ENCODE measurements around the gene EIF4E1B.
A peak's percentile ranks its signal among the peaks of the same experiment; 100 is the strongest.
"Not testable (repeated sequence)": the region's sequence is repeated elsewhere in the genome, so short reads cannot be mapped to it uniquely, and the experiment has no call there.

The EIF4E1B gene

DNA sequence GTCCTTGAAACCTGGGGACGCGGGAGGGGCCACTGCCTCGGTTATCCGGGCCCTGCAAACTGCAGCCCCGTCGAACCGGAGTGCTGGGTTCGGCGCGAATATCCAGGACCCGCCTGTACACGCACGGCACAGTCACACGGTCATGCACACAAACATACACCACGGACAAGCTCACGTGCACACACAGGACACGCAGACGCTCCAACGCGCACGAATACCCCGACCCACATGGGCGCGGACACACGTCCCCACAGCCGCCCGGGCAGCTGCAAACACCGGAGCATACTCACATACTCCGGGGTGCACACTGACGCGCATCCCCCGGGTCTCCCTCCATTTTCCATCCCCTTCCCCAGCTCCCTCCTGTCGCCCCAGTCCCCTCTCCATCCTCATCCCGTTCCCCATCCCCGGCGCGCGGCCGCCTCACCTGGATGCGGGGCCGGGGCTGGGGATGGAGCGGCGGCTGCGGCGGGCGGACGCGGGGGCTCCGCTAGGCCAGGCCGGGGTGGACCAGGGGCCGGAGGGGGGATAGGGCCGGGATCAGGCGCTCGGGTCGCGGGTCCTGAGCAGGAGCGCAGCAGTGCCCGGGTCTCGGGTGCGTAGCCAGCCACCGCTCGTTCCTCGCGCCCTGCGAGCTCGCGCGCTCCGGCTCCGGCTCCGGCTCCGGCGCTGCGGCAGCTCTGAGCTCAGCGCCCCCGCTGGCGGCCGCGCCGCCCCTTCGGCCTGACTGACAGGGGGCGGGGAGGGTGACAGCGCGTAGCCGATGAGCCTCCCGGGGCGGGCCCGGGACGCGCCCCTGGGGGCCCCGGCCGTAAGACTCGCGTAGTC lies at the start of gene EIF4E1B, which contains the start of gene SNCB:
Gene EIF4E1B (plus strand): TSS at position 823 of the 828 bp plus-strand sequence. CDS start 12,113 bp downstream, outside the sequence.
Gene SNCB (minus strand): TSS at position 682 of the 828 bp plus-strand sequence. CDS start 880 bp downstream, outside the sequence.
- no peak for DNase-seq

- no peak for DNase-seq
These were observed 49.1 kb upstream of the EIF4E1B start for GRCh38 chr5:176581361-176581760.

- no peak for DNase-seq
These were observed 47.4 kb upstream of the EIF4E1B start for GRCh38 chr5:176583076-176583475.

- no peak for DNase-seq
These were observed 43.1 kb upstream of the EIF4E1B start for GRCh38 chr5:176587398-176587797.

- no peak for DNase-seq
These were observed 42.2 kb upstream of the EIF4E1B start for GRCh38 chr5:176588297-176588696.

GRCh38 chr5:176589039-176589769 lies 41.3 kb upstream of the EIF4E1B start:
- no peak for DNase-seq

DNA sequence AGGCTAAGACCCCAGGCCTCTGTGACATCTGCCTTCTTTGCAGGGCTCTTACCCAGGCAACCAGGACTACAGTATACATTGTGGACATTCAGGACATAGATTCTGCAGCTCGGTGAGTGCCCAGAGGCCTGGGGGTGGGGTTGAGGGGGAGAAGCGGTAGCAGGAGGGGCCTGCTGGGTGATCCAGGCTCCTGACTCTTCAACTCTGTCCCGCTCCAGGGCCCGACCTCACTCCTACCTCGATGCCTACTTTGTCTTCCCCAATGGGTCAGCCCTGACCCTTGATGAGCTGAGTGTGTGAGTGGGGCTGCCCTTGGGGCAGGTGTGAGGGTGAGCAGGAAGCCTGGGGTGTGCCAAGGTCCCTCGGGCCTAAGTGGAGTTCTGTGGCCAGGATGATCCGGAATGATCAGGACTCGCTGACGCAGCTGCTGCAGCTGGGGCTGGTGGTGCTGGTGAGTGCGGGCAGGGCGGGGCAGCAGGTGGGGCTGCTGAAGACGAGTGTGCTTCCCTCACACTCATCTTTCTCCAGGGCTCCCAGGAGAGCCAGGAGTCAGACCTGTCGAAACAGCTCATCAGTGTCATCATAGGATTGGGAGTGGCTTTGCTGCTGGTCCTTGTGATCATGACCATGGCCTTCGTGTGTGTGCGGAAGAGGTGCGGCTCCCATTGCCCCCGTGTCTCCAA lies 40.3 kb upstream of the EIF4E1B start:
- DNase-seq = no peak

DNA sequence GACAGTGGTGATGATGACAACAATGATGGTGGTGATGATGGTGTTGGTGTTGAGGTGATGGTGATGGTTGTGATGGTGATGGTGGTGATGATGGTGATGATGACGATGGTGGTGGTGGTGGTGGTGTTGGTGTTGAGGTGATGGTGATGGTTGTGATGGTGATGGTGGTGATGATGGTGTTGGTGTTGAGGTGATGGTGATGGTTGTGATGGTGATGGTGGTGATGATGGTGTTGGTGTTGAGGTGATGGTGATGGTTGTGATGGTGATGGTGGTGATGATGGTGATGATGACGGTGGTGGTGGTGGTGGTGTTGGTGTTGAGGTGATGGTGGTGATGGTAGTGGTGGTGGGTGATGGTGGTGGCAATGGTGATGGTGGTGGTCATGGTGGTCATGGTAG lies 38.8 kb upstream of the EIF4E1B start:
- DNase-seq = not testable (repeated sequence)

GRCh38 chr5:176592573-176592972 lies 37.9 kb upstream of the EIF4E1B start:
- DNase-seq = no peak

DNA sequence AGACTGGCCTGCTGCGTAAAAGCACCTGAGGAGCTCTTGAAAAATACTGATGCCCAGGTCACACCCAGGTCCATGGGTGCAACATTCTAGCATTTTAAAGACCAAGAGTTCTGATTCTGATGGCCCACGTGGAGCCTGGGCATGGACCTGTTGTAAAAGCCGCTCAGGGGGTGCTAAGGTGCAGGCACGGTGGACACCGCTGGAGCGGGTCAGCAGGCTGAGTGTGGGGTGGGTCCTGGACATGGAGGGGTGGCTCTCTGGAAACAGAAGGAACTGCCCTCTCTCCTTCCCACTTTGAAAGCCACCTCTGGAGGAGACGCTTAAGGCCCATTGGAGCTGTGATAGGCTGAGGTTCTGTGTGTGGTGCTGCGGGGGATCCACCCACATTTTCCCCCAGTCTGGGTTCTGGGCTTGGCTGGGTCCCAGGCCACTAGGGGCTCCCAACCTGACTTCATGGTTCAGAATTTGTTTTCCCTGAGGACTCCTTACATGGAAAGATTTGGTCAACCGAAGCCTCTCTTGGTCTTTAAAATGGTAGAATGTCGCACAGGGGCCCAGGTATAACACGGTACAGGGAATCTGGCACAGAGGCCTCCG lies 37.1 kb upstream of the EIF4E1B start:
- DNase-seq = no peak

- no peak for DNase-seq
These were observed 35.9 kb upstream of the EIF4E1B start for GRCh38 chr5:176594554-176594953.

GRCh38 chr5:176595386-176595943 lies 35.0 kb upstream of the EIF4E1B start:
- no peak for DNase-seq

DNA sequence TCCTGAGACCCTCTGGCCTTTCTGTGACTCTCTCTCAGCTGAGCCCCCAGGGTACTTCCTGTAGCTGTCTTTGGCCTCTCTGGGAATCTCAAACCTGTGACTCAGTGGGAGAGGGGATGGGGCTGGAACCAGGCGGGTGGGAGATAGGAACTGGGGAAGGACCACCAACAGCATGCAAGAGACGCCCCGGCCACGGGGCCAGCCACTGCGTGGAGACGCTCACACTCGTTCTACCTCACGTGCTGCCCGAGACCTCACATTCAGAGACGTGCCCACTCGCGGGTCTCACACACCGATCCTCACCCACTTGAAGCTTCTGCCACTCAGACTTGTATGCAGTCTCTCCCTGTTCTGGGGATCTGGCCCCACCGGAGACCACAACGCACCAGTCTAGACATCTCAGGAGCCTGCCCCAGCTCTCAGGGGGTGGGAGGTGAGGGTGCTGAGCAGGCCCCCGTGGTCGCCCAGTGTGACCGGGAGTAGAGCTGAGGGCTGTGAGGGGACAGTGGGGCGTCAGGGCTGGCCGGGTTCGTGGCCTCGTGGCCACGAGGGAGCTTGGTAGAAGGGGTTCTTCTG lies 34.3 kb upstream of the EIF4E1B start:
- DNase-seq = no peak

DNA sequence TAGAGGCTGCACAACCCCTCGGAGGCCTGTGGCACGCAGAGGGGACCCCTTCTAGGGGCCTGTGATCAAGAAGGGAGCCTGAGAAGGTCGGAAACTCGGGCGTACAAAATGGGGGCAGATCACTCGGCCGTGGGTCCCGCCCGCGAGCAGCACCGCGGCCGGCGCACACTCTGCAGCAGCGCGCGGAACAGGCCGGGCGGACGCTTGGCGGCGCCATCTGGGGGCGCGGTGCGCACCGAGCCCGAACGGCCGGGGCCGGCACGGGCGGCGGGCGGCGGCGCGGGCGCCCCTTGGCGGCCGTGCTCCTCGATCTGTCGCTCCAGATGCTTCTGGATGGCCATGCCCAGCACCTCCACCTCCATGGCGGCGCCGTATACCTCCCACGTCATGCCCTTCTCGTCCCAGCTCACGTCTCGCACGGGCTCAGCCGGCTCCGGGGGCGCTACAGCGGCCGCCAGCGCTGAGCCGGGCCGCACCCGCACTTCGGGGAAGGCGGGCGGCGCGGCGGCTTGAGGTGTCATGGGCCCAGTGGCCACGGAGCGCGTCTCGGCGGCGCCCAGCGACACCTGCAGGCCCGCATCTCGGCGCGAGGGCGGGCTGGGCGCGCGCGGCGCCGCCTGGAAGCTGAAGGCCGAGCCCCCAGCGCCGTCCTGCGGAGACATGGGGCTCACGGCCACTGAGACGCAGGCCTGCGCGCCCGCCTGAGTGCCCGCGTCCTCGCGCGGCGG lies 33.6 kb upstream of the EIF4E1B start:
- DNase-seq = peak; percentile 59

GRCh38 chr5:176597417-176598389 lies 32.8 kb upstream of the EIF4E1B start:
- DNase-seq = no peak

DNA sequence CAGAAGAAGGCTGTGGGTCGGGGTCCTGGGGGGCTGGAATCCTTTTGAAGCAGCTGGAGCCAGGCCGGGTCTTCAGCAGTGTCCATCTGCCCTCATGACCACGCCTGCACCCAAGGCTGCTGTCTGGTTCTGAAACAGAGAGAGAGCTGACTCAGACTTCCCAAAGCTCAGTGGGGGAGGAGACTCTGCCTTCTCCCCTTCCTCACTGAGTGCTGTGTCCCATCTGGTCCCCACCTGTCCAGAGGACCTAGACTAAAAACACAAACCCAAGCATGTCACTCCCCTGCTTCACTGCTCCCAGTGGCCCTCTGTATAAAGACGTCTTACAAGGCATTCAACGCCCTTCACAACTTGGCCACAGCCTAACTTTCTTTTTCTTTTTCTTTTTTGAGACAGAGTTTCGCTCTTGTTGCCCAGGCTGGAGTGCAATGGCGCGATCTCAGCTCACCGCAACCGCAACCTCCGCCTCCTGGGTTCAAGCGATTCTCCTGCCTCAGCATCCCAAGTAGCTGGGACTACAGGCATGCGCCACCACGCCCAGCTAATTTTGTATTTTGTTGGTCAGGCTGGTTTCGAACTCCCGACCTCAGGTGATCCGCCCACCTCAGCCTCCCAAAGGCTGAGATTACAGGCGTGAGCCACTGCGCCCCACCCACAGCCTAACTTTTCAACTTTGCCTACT lies 30.6 kb upstream of the EIF4E1B start:
- DNase-seq = not testable (repeated sequence)

- no peak for DNase-seq
These were observed 28.5 kb upstream of the EIF4E1B start for GRCh38 chr5:176601901-176602482.

DNA sequence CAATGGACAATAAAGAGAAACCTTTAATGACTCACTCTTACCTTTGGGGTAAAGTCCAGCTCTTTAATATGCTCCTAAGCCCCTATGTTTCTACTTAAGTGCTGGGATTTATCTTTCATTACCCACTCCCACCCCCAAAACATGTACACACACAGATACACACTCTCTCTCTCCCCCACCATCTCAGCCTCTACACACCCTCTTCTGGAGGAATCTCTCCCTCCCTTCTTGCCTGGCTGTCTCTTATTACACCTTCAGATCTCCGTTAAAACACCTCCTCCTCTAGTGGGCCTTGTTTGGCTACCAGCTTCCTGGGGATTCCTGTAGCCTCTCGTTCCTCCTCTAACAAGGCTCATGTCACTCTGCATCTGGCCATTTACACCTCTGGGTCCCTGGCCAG lies 27.4 kb upstream of the EIF4E1B start:
- no peak for DNase-seq

DNA sequence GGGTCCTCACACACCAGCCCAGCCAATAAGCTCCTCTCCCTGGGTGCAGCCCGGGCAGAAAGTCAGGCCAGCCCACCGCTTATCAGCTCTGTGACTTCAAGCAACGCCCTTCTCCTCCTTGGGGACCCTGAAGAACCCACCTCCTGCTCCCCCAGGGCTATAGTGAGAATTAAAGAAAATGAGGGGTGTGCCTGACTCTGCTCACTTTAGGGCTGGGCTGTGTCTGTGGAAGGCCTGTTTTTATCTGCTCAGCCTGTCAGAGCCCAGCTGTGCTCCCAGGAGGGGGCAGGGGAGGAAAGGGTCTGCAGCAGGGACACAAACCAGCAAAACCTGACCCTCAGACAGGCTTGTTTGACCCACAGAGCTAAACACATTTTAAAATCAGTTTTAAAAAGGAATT lies 24.4 kb upstream of the EIF4E1B start:
- DNase-seq = no peak

Measured in hematopoietic multipotent progenitor cell treated with erythropoietin and hydrocortisone succinate and interleukin-3 and kit ligand, for 8 days (in vitro differentiated cells).